ENCODE measurements around the gene SFI1.

GRCh38 chr22:31481129-31481528 lies 15.2 kb upstream of the SFI1 start:
- TF ChIP-seq CTCF (IDR thresholded peaks at IDR 0.05) (no peak), POLR2A (IDR thresholded peaks at IDR 0.05) (no peak)

Data from testis (tissue), 2 donors.